GM12891 (cell line): ENCODE results near the gene SSUH2.

Experiments used
- PAX5 ChIP-seq: IDR thresholded peaks from 2 replicates; pipeline ENCODE4 v1.6.1; 2011; ENCODE audit warnings: low read length, moderate library complexity, mild to moderate bottlenecking; ENCODE audit not compliant: insufficient read depth, severe bottlenecking
- POLR2A ChIP-seq: IDR thresholded peaks from 2 replicates; pipeline ENCODE4 v1.6.1; 2011; ENCODE audit warnings: low read depth, low read length, control low read depth
- POLR2AphosphoS5 ChIP-seq: IDR thresholded peaks from 2 replicates; pipeline ENCODE4 v1.6.1; 2011; ENCODE audit warnings: low read depth, low read length, control low read depth
- POU2F2 ChIP-seq: IDR thresholded peaks from 2 replicates; pipeline ENCODE4 v1.6.1; 2011; ENCODE audit warnings: low read depth, mild to moderate bottlenecking, control low read depth, low read length, moderate library complexity
- TAF1 ChIP-seq: IDR thresholded peaks from 2 replicates; pipeline ENCODE4 v1.6.1; 2011; ENCODE audit warnings: low read depth, low read length, control low read depth

DNA sequence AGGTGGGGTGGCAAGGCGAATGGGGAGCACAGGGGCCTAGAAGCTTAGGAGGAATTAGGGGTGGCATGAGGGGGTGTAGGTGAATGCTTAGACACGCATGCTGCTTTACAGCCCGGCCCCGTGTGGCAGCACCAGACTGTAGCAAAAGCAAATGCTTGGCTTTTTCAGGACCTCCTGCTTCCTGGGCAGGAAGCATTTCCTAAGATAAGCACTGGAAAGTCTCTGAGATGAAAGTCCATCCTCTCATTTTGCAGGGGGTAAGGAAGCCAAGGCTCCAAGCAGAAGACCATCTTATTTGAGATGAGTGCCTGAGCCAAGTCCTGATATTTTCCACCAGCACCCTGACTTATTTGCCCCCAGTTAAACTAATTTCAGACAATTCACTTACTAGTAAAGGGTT lies 12.9 kb downstream of the SSUH2 start:
- TF ChIP-seq POLR2A (no peak), POLR2AphosphoS5 (no peak), POU2F2 (no peak), TAF1 (no peak), PAX5 (no peak)
